DND-41 (cell line): Measurements from ENCODE around the gene SRPX.

Source experiments
- ATAC-seq: fragments of 200-7000 bp; cut with Tn5 transposase; 3 replicates; pipeline ENCODE4 v1.9.1; 2021; ENCODE audit warnings: low read depth; ENCODE audit not compliant: insufficient read depth
- DNase-seq: peaks from one replicate; pipeline ENCODE4 v3.0.0-alpha.2; 2020
- H2AFZ ChIP-seq: 2 replicates; pipeline ENCODE4 v1.6.0; 2012; ENCODE audit warnings: low read depth, low read length
- H3K27ac ChIP-seq: 2 replicates; pipeline ENCODE4 v1.5.1; 2012; ENCODE audit warnings: low read length, inconsistent platforms
- H3K27me3 ChIP-seq: fragments of 200-600 bp; sonication (generic); 2 replicates; pipeline ENCODE4 v1.6.0; 2012; ENCODE audit warnings: low read length, mild to moderate bottlenecking, inconsistent platforms; ENCODE audit not compliant: insufficient read depth, poor library complexity
- H3K36me3 ChIP-seq: 2 replicates; pipeline ENCODE4 v1.5.1; 2012; ENCODE audit warnings: low read length, inconsistent platforms; ENCODE audit not compliant: insufficient read depth
- H3K4me1 ChIP-seq: 2 replicates; pipeline ENCODE4 v1.5.1; 2012; ENCODE audit warnings: mild to moderate bottlenecking, low read length; ENCODE audit not compliant: insufficient read depth
- H3K4me2 ChIP-seq: 2 replicates; pipeline ENCODE4 v1.6.0; 2012; ENCODE audit warnings: mild to moderate bottlenecking, moderate library complexity, low read length, inconsistent platforms; ENCODE audit not compliant: insufficient read depth
- H3K4me3 ChIP-seq, 2 experiments: fragments of 200-600 bp in 1 of 2; shearing (Covaris generic) in 1 of 2; 2 replicates each; pipeline ENCODE4 v1.5.1; 2012 to 2016; ENCODE audit warnings: inconsistent platforms in 2 of 2, low read length in 2 of 2, mild to moderate bottlenecking in 2 of 2, low read depth in 1 of 2, moderate library complexity in 1 of 2
- H3K79me2 ChIP-seq: 2 replicates; pipeline ENCODE4 v1.6.0; 2012; ENCODE audit warnings: low read length, inconsistent platforms; ENCODE audit not compliant: insufficient read depth
- H3K9ac ChIP-seq: 2 replicates; pipeline ENCODE4 v1.6.0; 2012; ENCODE audit warnings: low read depth, mild to moderate bottlenecking, inconsistent platforms, low read length, moderate library complexity
- H3K9me3 ChIP-seq: 2 replicates; pipeline ENCODE4 v1.5.1; 2012; ENCODE audit warnings: low read length, moderate library complexity, mild to moderate bottlenecking, inconsistent platforms; ENCODE audit not compliant: insufficient read depth, severe bottlenecking
- H4K20me1 ChIP-seq: 2 replicates; pipeline ENCODE4 v1.6.0; 2012; ENCODE audit warnings: low read length; ENCODE audit not compliant: insufficient read depth
- EZH2 ChIP-seq: IDR thresholded peaks from 3 replicates; pipeline ENCODE4 v1.6.1; 2012; ENCODE audit warnings: borderline replicate concordance, low read depth, mild to moderate bottlenecking, moderate library complexity, low read length, inconsistent platforms; ENCODE audit not compliant: severe bottlenecking
- TF ChIP-seq, protein P1 (sequence below): IDR thresholded peaks from 2 replicates; pipeline ENCODE4 v1.5.1; 2012; ENCODE audit warnings: borderline replicate concordance, low read length, moderate library complexity, mild to moderate bottlenecking; ENCODE audit not compliant: poor library complexity, severe bottlenecking; ENCODE audit errors: extremely low read depth

Gene SRPX

GRCh38 chrX:38260231-38260630, 39.6 kb upstream of the SRPX start:
- TF ChIP-seq, protein P1, sequence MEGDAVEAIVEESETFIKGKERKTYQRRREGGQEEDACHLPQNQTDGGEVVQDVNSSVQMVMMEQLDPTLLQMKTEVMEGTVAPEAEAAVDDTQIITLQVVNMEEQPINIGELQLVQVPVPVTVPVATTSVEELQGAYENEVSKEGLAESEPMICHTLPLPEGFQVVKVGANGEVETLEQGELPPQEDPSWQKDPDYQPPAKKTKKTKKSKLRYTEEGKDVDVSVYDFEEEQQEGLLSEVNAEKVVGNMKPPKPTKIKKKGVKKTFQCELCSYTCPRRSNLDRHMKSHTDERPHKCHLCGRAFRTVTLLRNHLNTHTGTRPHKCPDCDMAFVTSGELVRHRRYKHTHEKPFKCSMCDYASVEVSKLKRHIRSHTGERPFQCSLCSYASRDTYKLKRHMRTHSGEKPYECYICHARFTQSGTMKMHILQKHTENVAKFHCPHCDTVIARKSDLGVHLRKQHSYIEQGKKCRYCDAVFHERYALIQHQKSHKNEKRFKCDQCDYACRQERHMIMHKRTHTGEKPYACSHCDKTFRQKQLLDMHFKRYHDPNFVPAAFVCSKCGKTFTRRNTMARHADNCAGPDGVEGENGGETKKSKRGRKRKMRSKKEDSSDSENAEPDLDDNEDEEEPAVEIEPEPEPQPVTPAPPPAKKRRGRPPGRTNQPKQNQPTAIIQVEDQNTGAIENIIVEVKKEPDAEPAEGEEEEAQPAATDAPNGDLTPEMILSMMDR, result peak; percentile 40
- TF ChIP-seq EZH2, result no peak
- Histone ChIP-seq H3K9me3 (no peaks in the 10 kb centered on the region), H3K4me3 (no peak overlapping the region), H4K20me1 (no peaks in the 10 kb centered on the region), H3K4me1 (no peaks in the 10 kb centered on the region), H3K4me2 (no peak overlapping the region), H2AFZ (no peak overlapping the region), H3K36me3 (no peaks in the 10 kb centered on the region), H3K27me3 (no peaks in the 10 kb centered on the region), H3K79me2 (no peaks in the 10 kb centered on the region), H3K27ac (no peak overlapping the region), H3K9ac (no peak overlapping the region)
- DNase-seq (no peak), ATAC-seq (no peak)

- H2AFZ ChIP-seq, result no peak overlapping the region
- no peak for DNase-seq
- no peak overlapping the region for H3K9ac ChIP-seq
- no peak overlapping the region for H3K27ac ChIP-seq
- H3K79me2 ChIP-seq, result no peaks in the 10 kb centered on the region
- H3K4me2 ChIP-seq, result no peak overlapping the region
- H3K27me3 ChIP-seq, result no peaks in the 10 kb centered on the region
- no peak for ATAC-seq
- TF ChIP-seq EZH2, result no peak
- TF ChIP-seq, protein P1, result no peak
- H3K36me3 ChIP-seq, result no peaks in the 10 kb centered on the region
- H3K9me3 ChIP-seq, result no peaks in the 10 kb centered on the region
- H3K4me1 ChIP-seq, result no peaks in the 10 kb centered on the region
- no peaks in the 10 kb centered on the region for H4K20me1 ChIP-seq
- H3K4me3 ChIP-seq, result no peak overlapping the region
Observed at GRCh38 chrX:38256019-38256418, 35.3 kb upstream of the SRPX start.

DNA sequence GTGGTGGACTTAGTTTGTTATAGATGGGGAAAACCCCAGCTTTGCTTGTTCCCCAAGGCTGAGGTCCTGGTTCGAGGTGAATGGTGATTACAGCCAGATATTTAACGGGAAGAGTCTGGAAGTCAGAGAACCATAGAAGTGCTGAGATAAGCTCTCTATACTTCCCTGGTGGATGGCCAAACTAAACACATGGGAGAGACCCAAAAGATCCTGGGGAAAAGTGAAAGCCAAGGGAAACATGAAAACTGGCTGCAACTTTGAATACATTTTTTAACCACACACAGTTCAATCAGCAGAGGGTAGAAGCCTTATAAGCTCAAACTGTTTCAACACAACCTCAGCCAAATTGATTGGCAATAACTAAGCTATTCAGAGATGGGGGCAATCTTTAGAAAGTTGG, 29.3 kb upstream of the SRPX start:
- ATAC-seq (no peak), DNase-seq (no peak)
- H3K4me2 ChIP-seq, result no peak overlapping the region
- H3K9ac ChIP-seq, result no peak overlapping the region
- no peaks in the 10 kb centered on the region for H3K79me2 ChIP-seq
- H3K36me3 ChIP-seq, result no peaks in the 10 kb centered on the region
- H2AFZ ChIP-seq, result no peak overlapping the region
- no peak overlapping the region for H3K4me3 ChIP-seq
- no peaks in the 10 kb centered on the region for H3K9me3 ChIP-seq
- TF ChIP-seq EZH2, result no peak
- TF ChIP-seq, protein P1, result no peak
- no peaks in the 10 kb centered on the region for H3K27me3 ChIP-seq
- no peaks in the 10 kb centered on the region for H4K20me1 ChIP-seq
- H3K27ac ChIP-seq, result no peak overlapping the region
- no peaks in the 10 kb centered on the region for H3K4me1 ChIP-seq

DNA sequence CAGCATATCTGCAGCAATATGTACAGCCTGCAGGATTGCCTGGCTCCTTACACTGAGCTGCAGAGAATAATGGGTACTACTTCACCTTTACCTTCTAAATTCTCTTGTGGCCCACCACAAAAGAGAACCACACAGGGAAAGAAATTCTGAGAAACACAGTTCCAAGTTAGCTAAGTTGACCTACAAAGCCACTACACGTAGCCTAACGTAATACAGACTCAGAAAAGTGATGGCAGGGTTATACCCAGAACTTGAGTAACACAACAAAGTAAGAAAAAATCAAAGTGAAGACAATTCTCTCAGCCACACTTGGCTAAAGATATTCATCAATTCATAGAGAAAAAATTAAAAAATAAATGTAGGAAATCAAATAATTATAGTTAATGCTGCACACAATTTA, 26.4 kb upstream of the SRPX start:
- H3K4me2 ChIP-seq, result no peak overlapping the region
- no peak for ATAC-seq
- no peaks in the 10 kb centered on the region for H3K4me1 ChIP-seq
- H2AFZ ChIP-seq, result no peak overlapping the region
- H3K9ac ChIP-seq, result no peak overlapping the region
- no peaks in the 10 kb centered on the region for H4K20me1 ChIP-seq
- no peak overlapping the region for H3K4me3 ChIP-seq
- no peaks in the 10 kb centered on the region for H3K9me3 ChIP-seq
- no peaks in the 10 kb centered on the region for H3K36me3 ChIP-seq
- TF ChIP-seq, protein P1, result no peak
- TF ChIP-seq EZH2, result no peak
- DNase-seq, result no peak
- H3K79me2 ChIP-seq, result no peaks in the 10 kb centered on the region
- H3K27ac ChIP-seq, result no peak overlapping the region
- no peaks in the 10 kb centered on the region for H3K27me3 ChIP-seq
